ENCODE data around the gene SLC25A28. TPM values are rescaled to one million over a fixed set of nuclear protein-coding genes. Genes with fewer than 3 reads are reported as not detected.
A peak's percentile ranks its signal among the peaks of the same experiment; 100 is the strongest.

Gene SLC25A28
- total and polyA plus RNA-seq, 7 experiments from 2014 or later, result 21.3 to 101 (median 85.5) TPM

GRCh38 chr10:99652800-99653390 is 32.7 kb upstream of the SLC25A28 start:
- Mint-ChIP-seq H3K27me3 (peaks cover 35 to 47% (median 40%) of the 10 kb centered on the region in 5 donors), H3K9me3 (peaks cover 0 to 7% (median 0%) of the 10 kb centered on the region in 11 donors), H3K4me1 (peaks cover 0 to 10% (median 0%) of the 10 kb centered on the region in 7 donors), H3K4me3 (no peak overlapping the region), H3K36me3 (peaks cover 0 to 5% (median 0%) of the 10 kb centered on the region in 5 donors), H3K27ac (no peak overlapping the region)
- DNase-seq, result no peak
- no peaks in the 10 kb centered on the region for H3K27me3 ChIP-seq (ENCODE audit: control insufficient read depth in 2 of 2, insufficient read depth in 2 of 2, low read length in 2 of 2)
- ChIA-PET POLR2A (no interaction called here), CTCF (interaction anchor here (0.7 kb wide), 1 partner anchor 258 kb away, joined by 3 read pairs; no protein-coding TSS in a partner anchor)
- H3K9me3 ChIP-seq (ENCODE audit: control insufficient read depth in 2 of 3, low read length in 3 of 3), result no peaks in the 10 kb centered on the region
- intact Hi-C loops (cut with micrococcal nuclease), result no loop called here
- no peak overlapping the region for H3K4me3 ChIP-seq (ENCODE audit: low read length)
- H3K4me1 ChIP-seq (ENCODE audit: control insufficient read depth in 2 of 2, insufficient read depth in 2 of 2, low read length in 2 of 2), result no peaks in the 10 kb centered on the region
- no peaks in the 10 kb centered on the region for H3K36me3 ChIP-seq (ENCODE audit: control insufficient read depth in 2 of 3, insufficient read depth in 3 of 3, low read length in 3 of 3)
- no peak for ATAC-seq
- H3K27ac ChIP-seq (ENCODE audit: low read depth, low read length), result no peak overlapping the region

GRCh38 chr10:99648717-99649116 is 28.5 kb upstream of the SLC25A28 start:
- Histone ChIP-seq H3K9me3 (ENCODE audit: control insufficient read depth in 2 of 3, low read length in 3 of 3) (no peaks in the 10 kb centered on the region), H3K4me1 (ENCODE audit: control insufficient read depth in 2 of 2, insufficient read depth in 2 of 2, low read length in 2 of 2) (no peaks in the 10 kb centered on the region), H3K4me3 (ENCODE audit: low read length) (no peak overlapping the region), H3K27ac (ENCODE audit: low read depth, low read length) (no peak overlapping the region), H3K27me3 (ENCODE audit: control insufficient read depth in 2 of 2, insufficient read depth in 2 of 2, low read length in 2 of 2) (no peaks in the 10 kb centered on the region), H3K36me3 (ENCODE audit: control insufficient read depth in 2 of 3, insufficient read depth in 3 of 3, low read length in 3 of 3) (no peaks in the 10 kb centered on the region)
- peaks cover 0 to 15% (median 3%) of the 10 kb centered on the region in 11 donors for H3K9me3 Mint-ChIP-seq
- ChIA-PET CTCF (no interaction called here), POLR2A (no interaction called here)
- peaks cover 0 to 5% (median 0%) of the 10 kb centered on the region in 5 donors for H3K36me3 Mint-ChIP-seq
- H3K4me3 Mint-ChIP-seq, result no peak overlapping the region
- no peaks in the 10 kb centered on the region for H3K4me1 Mint-ChIP-seq
- no peak for DNase-seq
- ATAC-seq, result no peak
- intact Hi-C loops (cut with micrococcal nuclease), result no loop called here
- peaks cover 31 to 47% (median 45%) of the 10 kb centered on the region in 5 donors for H3K27me3 Mint-ChIP-seq
- H3K27ac Mint-ChIP-seq, result no peak overlapping the region

GRCh38 chr10:99647601-99648151 is 27.4 kb upstream of the SLC25A28 start:
- ChIA-PET CTCF (no interaction called here), POLR2A (no interaction called here)
- H3K27me3 ChIP-seq (ENCODE audit: control insufficient read depth in 2 of 2, insufficient read depth in 2 of 2, low read length in 2 of 2), result no peaks in the 10 kb centered on the region
- H3K4me1 ChIP-seq (ENCODE audit: control insufficient read depth in 2 of 2, insufficient read depth in 2 of 2, low read length in 2 of 2), result no peaks in the 10 kb centered on the region
- no peaks in the 10 kb centered on the region for H3K9me3 ChIP-seq (ENCODE audit: control insufficient read depth in 2 of 3, low read length in 3 of 3)
- no peak for ATAC-seq
- H3K4me3 ChIP-seq (ENCODE audit: low read length), result no peak overlapping the region
- no peaks in the 10 kb centered on the region for H3K36me3 ChIP-seq (ENCODE audit: control insufficient read depth in 2 of 3, insufficient read depth in 3 of 3, low read length in 3 of 3)
- Mint-ChIP-seq H3K36me3 (peaks cover 0 to 5% (median 0%) of the 10 kb centered on the region in 5 donors), H3K27me3 (peaks cover 29 to 45% (median 43%) of the 10 kb centered on the region in 5 donors), H3K4me3 (no peak overlapping the region), H3K9me3 (peaks cover 0 to 15% (median 3%) of the 10 kb centered on the region in 11 donors), H3K4me1 (no peaks in the 10 kb centered on the region), H3K27ac (no peak overlapping the region)
- DNase-seq, result no peak
- intact Hi-C loops (cut with micrococcal nuclease), result no loop called here
- no peak overlapping the region for H3K27ac ChIP-seq (ENCODE audit: low read depth, low read length)

- DNase-seq (no peak), ATAC-seq (no peak)
- no peaks in the 10 kb centered on the region for H3K36me3 ChIP-seq (ENCODE audit: control insufficient read depth in 2 of 3, insufficient read depth in 3 of 3, low read length in 3 of 3)
- no peaks in the 10 kb centered on the region for H3K4me1 ChIP-seq (ENCODE audit: control insufficient read depth in 2 of 2, insufficient read depth in 2 of 2, low read length in 2 of 2)
- intact Hi-C loops (cut with micrococcal nuclease), result no loop called here
- H3K27me3 Mint-ChIP-seq, result peaks cover 26 to 51% (median 43%) of the 10 kb centered on the region in 5 donors
- H3K27me3 ChIP-seq (ENCODE audit: control insufficient read depth in 2 of 2, insufficient read depth in 2 of 2, low read length in 2 of 2), result no peaks in the 10 kb centered on the region
- no peak overlapping the region for H3K4me3 ChIP-seq (ENCODE audit: low read length)
- POLR2A ChIA-PET, result no interaction called here
- peaks cover 0 to 3% (median 0%) of the 10 kb centered on the region in 5 donors for H3K36me3 Mint-ChIP-seq
- no peaks in the 10 kb centered on the region for H3K9me3 ChIP-seq (ENCODE audit: control insufficient read depth in 2 of 3, low read length in 3 of 3)
- H3K27ac ChIP-seq (ENCODE audit: low read depth, low read length), result no peak overlapping the region
- CTCF ChIA-PET, result no interaction called here
- H3K4me1 Mint-ChIP-seq, result no peaks in the 10 kb centered on the region
- H3K27ac Mint-ChIP-seq, result no peak overlapping the region
- peaks cover 0 to 1% (median 0%) of the 10 kb centered on the region in 11 donors for H3K9me3 Mint-ChIP-seq
- no peak overlapping the region for H3K4me3 Mint-ChIP-seq
These were observed 13.6 kb upstream of the SLC25A28 start for GRCh38 chr10:99633832-99634231.

GRCh38 chr10:99631496-99631895 is 11.3 kb upstream of the SLC25A28 start:
- peaks cover 26 to 38% (median 33%) of the 10 kb centered on the region in 5 donors for H3K27me3 Mint-ChIP-seq

GRCh38 chr10:99630991-99631390 is 10.8 kb upstream of the SLC25A28 start:
- Histone ChIP-seq H3K9me3 (ENCODE audit: control insufficient read depth in 2 of 3, low read length in 3 of 3) (no peaks in the 10 kb centered on the region), H3K4me1 (ENCODE audit: control insufficient read depth in 2 of 2, insufficient read depth in 2 of 2, low read length in 2 of 2) (no peaks in the 10 kb centered on the region), H3K36me3 (ENCODE audit: control insufficient read depth in 2 of 3, insufficient read depth in 3 of 3, low read length in 3 of 3) (no peaks in the 10 kb centered on the region), H3K27ac (ENCODE audit: low read depth, low read length) (no peak overlapping the region), H3K27me3 (ENCODE audit: control insufficient read depth in 2 of 2, insufficient read depth in 2 of 2, low read length in 2 of 2) (no peaks in the 10 kb centered on the region), H3K4me3 (ENCODE audit: low read length) (no peak overlapping the region)
- peaks cover 0 to 3% (median 0%) of the 10 kb centered on the region in 5 donors for H3K36me3 Mint-ChIP-seq
- H3K4me1 Mint-ChIP-seq, result no peaks in the 10 kb centered on the region
- no peak for ATAC-seq
- POLR2A ChIA-PET, result no interaction called here
- H3K9me3 Mint-ChIP-seq, result no peaks in the 10 kb centered on the region
- intact Hi-C loops (cut with micrococcal nuclease), result loop anchor here (1.0 to 2.0 kb wide), 2 partner anchors 80 kb away; no protein-coding TSS in a partner anchor
- H3K27ac Mint-ChIP-seq, result peak overlapping the region in 1 of 9 donors; percentile 17
- CTCF ChIA-PET, result no interaction called here
- no peak for DNase-seq
- H3K27me3 Mint-ChIP-seq, result peaks cover 26 to 34% (median 33%) of the 10 kb centered on the region in 5 donors
- H3K4me3 Mint-ChIP-seq, result no peak overlapping the region

More at GRCh38 chr10:99631496-99631895, 11.3 kb upstream of the SLC25A28 start:
- Mint-ChIP-seq H3K27ac (no peak overlapping the region), H3K36me3 (peaks cover 0 to 3% (median 0%) of the 10 kb centered on the region in 5 donors), H3K9me3 (no peaks in the 10 kb centered on the region), H3K4me3 (no peak overlapping the region), H3K4me1 (no peaks in the 10 kb centered on the region)
- intact Hi-C loops (cut with micrococcal nuclease), result loop anchor here in 1 of 2 donors (2.0 kb wide), 1 partner anchor 79 kb away; no protein-coding TSS in a partner anchor
- H3K36me3 ChIP-seq (ENCODE audit: control insufficient read depth in 2 of 3, insufficient read depth in 3 of 3, low read length in 3 of 3), result no peaks in the 10 kb centered on the region
- no peak overlapping the region for H3K27ac ChIP-seq (ENCODE audit: low read depth, low read length)
- no peaks in the 10 kb centered on the region for H3K4me1 ChIP-seq (ENCODE audit: control insufficient read depth in 2 of 2, insufficient read depth in 2 of 2, low read length in 2 of 2)
- no peaks in the 10 kb centered on the region for H3K9me3 ChIP-seq (ENCODE audit: control insufficient read depth in 2 of 3, low read length in 3 of 3)
- POLR2A ChIA-PET, result no interaction called here
- CTCF ChIA-PET, result no interaction called here
- DNase-seq (no peak), ATAC-seq (no peak)
- no peak overlapping the region for H3K4me3 ChIP-seq (ENCODE audit: low read length)
- no peaks in the 10 kb centered on the region for H3K27me3 ChIP-seq (ENCODE audit: control insufficient read depth in 2 of 2, insufficient read depth in 2 of 2, low read length in 2 of 2)

GRCh38 chr10:99630433-99630832 is 10.2 kb upstream of the SLC25A28 start:
- H3K4me3 ChIP-seq (ENCODE audit: low read length), result no peak overlapping the region

More at GRCh38 chr10:99630433-99630832, 10.2 kb upstream of the SLC25A28 start:
- no peak for DNase-seq
- H3K4me1 ChIP-seq (ENCODE audit: control insufficient read depth in 2 of 2, insufficient read depth in 2 of 2, low read length in 2 of 2), result no peaks in the 10 kb centered on the region
- no peaks in the 10 kb centered on the region for H3K36me3 ChIP-seq (ENCODE audit: control insufficient read depth in 2 of 3, insufficient read depth in 3 of 3, low read length in 3 of 3)
- ATAC-seq, result peak; percentile 38
- H3K9me3 ChIP-seq (ENCODE audit: control insufficient read depth in 2 of 3, low read length in 3 of 3), result no peaks in the 10 kb centered on the region
- Mint-ChIP-seq H3K36me3 (peaks cover 0 to 3% (median 0%) of the 10 kb centered on the region in 5 donors), H3K4me1 (no peaks in the 10 kb centered on the region), H3K9me3 (no peaks in the 10 kb centered on the region), H3K27me3 (peaks cover 23 to 32% (median 28%) of the 10 kb centered on the region in 5 donors), H3K4me3 (no peak overlapping the region), H3K27ac (no peak overlapping the region)
- POLR2A ChIA-PET, result no interaction called here
- H3K27me3 ChIP-seq (ENCODE audit: control insufficient read depth in 2 of 2, insufficient read depth in 2 of 2, low read length in 2 of 2), result no peaks in the 10 kb centered on the region
- intact Hi-C loops (cut with micrococcal nuclease), result loop anchor here (1.0 to 2.0 kb wide), 2 partner anchors 80 to 81 kb away; no protein-coding TSS in a partner anchor
- no peak overlapping the region for H3K27ac ChIP-seq (ENCODE audit: low read depth, low read length)
- CTCF ChIA-PET, result no interaction called here
